Smooth muscle cell (in vitro differentiated cells): ENCODE results near the gene NLRP11. TPM values are rescaled to one million over a fixed set of nuclear protein-coding genes. Genes with fewer than 3 reads are reported as not detected.

Experiments
- DNase-seq: peaks from one replicate; lab custom pipeline; 2025; ENCODE audit not compliant: unreplicated experiment; lab: John Stamatoyannopoulos, UW
- H2AFZ ChIP-seq: fragments of 200-600 bp; sonication (generic); 2 replicates; pipeline ENCODE4 v1.6.0; 2016; ENCODE audit warnings: antibody characterized with exemption, low read depth, mild to moderate bottlenecking
- H3F3A ChIP-seq: fragments of 200-600 bp; sonication (generic); 2 replicates; pipeline ENCODE4 v1.6.0; 2017; ENCODE audit warnings: antibody characterized with exemption, low read depth
- H3K27ac ChIP-seq: fragments of 200-600 bp; sonication (generic); 2 replicates; pipeline ENCODE4 v1.5.1; 2016; ENCODE audit warnings: low read depth, mild to moderate bottlenecking
- H3K27me3 ChIP-seq: fragments of 200-600 bp; sonication (generic); 2 replicates; pipeline ENCODE4 v1.6.1; 2016; ENCODE audit warnings: low read depth, mild to moderate bottlenecking
- H3K36me3 ChIP-seq: fragments of 200-600 bp; sonication (generic); 2 replicates; pipeline ENCODE4 v1.5.1; 2016; ENCODE audit warnings: low read depth
- H3K4me1 ChIP-seq: fragments of 200-600 bp; sonication (generic); 2 replicates; pipeline ENCODE4 v1.5.1; 2016; ENCODE audit warnings: low read depth
- H3K4me2 ChIP-seq: fragments of 200-600 bp; sonication (generic); 2 replicates; pipeline ENCODE4 v1.6.0; 2016; ENCODE audit warnings: mild to moderate bottlenecking
- H3K4me3 ChIP-seq: fragments of 200-600 bp; sonication (generic); 2 replicates; pipeline ENCODE4 v1.5.1; 2016; ENCODE audit warnings: mild to moderate bottlenecking
- H3K79me2 ChIP-seq: fragments of 200-600 bp; sonication (generic); 2 replicates; pipeline ENCODE4 v1.6.0; 2016; ENCODE audit warnings: low read depth, mild to moderate bottlenecking
- H3K9ac ChIP-seq: fragments of 200-600 bp; sonication (generic); 2 replicates; pipeline ENCODE4 v1.6.0; 2016; ENCODE audit warnings: low read depth
- H3K9me3 ChIP-seq: fragments of 200-600 bp; sonication (generic); replicated peaks from 2 replicates; pipeline ENCODE4 v1.5.1; 2016; ENCODE audit warnings: low read depth
- H4K20me1 ChIP-seq: fragments of 200-600 bp; sonication (generic); 2 replicates; pipeline ENCODE4 v1.6.0; 2016; ENCODE audit warnings: low read depth
- CTCF ChIP-seq: fragments of 200-600 bp; sonication (generic); IDR thresholded peaks from 2 replicates; pipeline ENCODE4 v1.5.1; 2017; ENCODE audit warnings: borderline replicate concordance, mild to moderate bottlenecking, antibody characterized with exemption; ENCODE audit not compliant: insufficient read depth, poor library complexity, severe bottlenecking
- WGBS: methylation state at CpG from one replicate; pipeline ENCODE4 v1.1.7; 2016; ENCODE audit warnings: low lambda C conversion rate; 5-methylcytosine and 5-hydroxymethylcytosine counted together
- polyA plus RNA-seq: library from polyadenylated mRNA; unstranded; fragments of >200 nt; fragmentation: Nextera tagmentation; extraction: Ambion mirVana; gene quantifications from 2 replicates; pipeline ENCODE4 v1.2.1, GENCODE V29; 2016
- total RNA-seq: library from RNA; depleted of rRNA; stranded (reverse); fragments of >200 nt; gene quantifications from 2 replicates; pipeline ENCODE4 v1.2.3, GENCODE V29; 2014

NLRP11 gene
- total and polyA plus RNA-seq, 2 experiments from 2014 or later: not detected

- no peaks in the 10 kb centered on the region for H3K36me3 ChIP-seq
- no peak for TF ChIP-seq CTCF
- 44% methylated on average over 3 of the region's 3 CpGs for WGBS
- no peaks in the 10 kb centered on the region for H3K79me2 ChIP-seq
- H3K4me3 ChIP-seq: no peak overlapping the region
- H3K4me2 ChIP-seq: no peak overlapping the region
- H4K20me1 ChIP-seq: no peaks in the 10 kb centered on the region
- no peak overlapping the region for H3K9ac ChIP-seq
- H3K27ac ChIP-seq: no peak overlapping the region
- H2AFZ ChIP-seq: no peak overlapping the region
- no peaks in the 10 kb centered on the region for H3F3A ChIP-seq
- DNase-seq: no peak
- no peaks in the 10 kb centered on the region for H3K27me3 ChIP-seq
- H3K9me3 ChIP-seq: peaks cover 13% of the 10 kb centered on the region
- H3K4me1 ChIP-seq: no peaks in the 10 kb centered on the region
These were observed 34.7 kb upstream of the NLRP11 start for GRCh38 chr19:55866521-55866920.

- no peak overlapping the region for H2AFZ ChIP-seq
- H3K4me2 ChIP-seq: no peak overlapping the region
- no peak overlapping the region for H3K4me3 ChIP-seq
- no peak for TF ChIP-seq CTCF
- H3K27me3 ChIP-seq: no peaks in the 10 kb centered on the region
- no peak overlapping the region for H3K9ac ChIP-seq
- no peaks in the 10 kb centered on the region for H3F3A ChIP-seq
- WGBS: 44% methylated on average over 5 of the region's 5 CpGs
- H4K20me1 ChIP-seq: no peaks in the 10 kb centered on the region
- H3K36me3 ChIP-seq: no peaks in the 10 kb centered on the region
- peaks cover 8% of the 10 kb centered on the region for H3K9me3 ChIP-seq
- H3K4me1 ChIP-seq: no peaks in the 10 kb centered on the region
- DNase-seq: no peak
- no peaks in the 10 kb centered on the region for H3K79me2 ChIP-seq
- H3K27ac ChIP-seq: no peak overlapping the region
These were observed 27.2 kb upstream of the NLRP11 start for GRCh38 chr19:55858969-55859368.

- H2AFZ ChIP-seq: no peak overlapping the region
- H3K4me3 ChIP-seq: no peak overlapping the region
- H3K36me3 ChIP-seq: no peaks in the 10 kb centered on the region
- no peak overlapping the region for H3K4me2 ChIP-seq
- H3K27ac ChIP-seq: no peak overlapping the region
- no peaks in the 10 kb centered on the region for H3K4me1 ChIP-seq
- WGBS: 81% methylated on average over 14 of the region's 14 CpGs
- H3K9me3 ChIP-seq: peaks cover 8% of the 10 kb centered on the region
- no peaks in the 10 kb centered on the region for H4K20me1 ChIP-seq
- DNase-seq: no peak
- no peak for TF ChIP-seq CTCF
- H3K79me2 ChIP-seq: no peaks in the 10 kb centered on the region
- H3K9ac ChIP-seq: no peak overlapping the region
- H3F3A ChIP-seq: no peaks in the 10 kb centered on the region
- H3K27me3 ChIP-seq: no peaks in the 10 kb centered on the region
These were observed 26.6 kb upstream of the NLRP11 start for GRCh38 chr19:55858401-55858800.

- Histone ChIP-seq H3K4me1 (no peaks in the 10 kb centered on the region), H3K9ac (no peak overlapping the region), H4K20me1 (no peaks in the 10 kb centered on the region), H3K27me3 (no peaks in the 10 kb centered on the region), H3K9me3 (peaks cover 12% of the 10 kb centered on the region), H3F3A (no peaks in the 10 kb centered on the region), H3K27ac (no peak overlapping the region), H3K4me2 (no peak overlapping the region), H3K36me3 (no peaks in the 10 kb centered on the region), H3K4me3 (no peak overlapping the region), H2AFZ (no peak overlapping the region), H3K79me2 (no peaks in the 10 kb centered on the region)
- no peak for DNase-seq
- TF ChIP-seq CTCF: no peak
- 81% methylated on average over 23 of the region's 23 CpGs for WGBS
These were observed 26.2 kb upstream of the NLRP11 start for GRCh38 chr19:55857974-55858373.
